Transverse colon (tissue), 4 donors: ENCODE results near the gene IAH1. TPM values are rescaled to one million over a fixed set of nuclear protein-coding genes. Genes with fewer than 3 reads are reported as not detected.

ENCODE experiments used
- DNase-seq: peaks from one replicate; pipeline ENCODE4 v3.0.0-alpha.2; 2019
- H3K27ac ChIP-seq, 4 donors: fragments of 200-600 bp; sonication (generic); 2 replicates each; pipeline ENCODE4 v1.5.1; 2016 to 2018; ENCODE audit warnings: inconsistent platforms in 4 of 4
- H3K27me3 ChIP-seq: fragments of 200-600 bp; sonication (generic); 2 replicates; pipeline ENCODE4 v1.5.1; 2017; ENCODE audit warnings: inconsistent platforms
- H3K36me3 ChIP-seq, 4 donors: fragments of 200-600 bp; sonication (generic); 2 replicates each; pipeline ENCODE4 v1.5.1; 2017 to 2019; ENCODE audit warnings: inconsistent platforms in 4 of 4
- H3K4me1 ChIP-seq, 4 donors: fragments of 200-600 bp; sonication (generic); 2 replicates each; pipeline ENCODE4 v1.5.1; 2017 to 2020; ENCODE audit warnings: inconsistent platforms in 4 of 4
- H3K4me3 ChIP-seq, 4 donors: fragments of 200-600 bp; sonication (generic); 1 replicate in 1 of 4; 2 replicates in 3 of 4; pipeline versions ENCODE4 v1.5.1 to v1.6.1; 2017 to 2019; ENCODE audit warnings: inconsistent platforms in 4 of 4
- H3K9me3 ChIP-seq, 2 donors: fragments of 200-600 bp; sonication (generic); 2 replicates each; pipeline ENCODE4 v1.5.1; 2017 to 2019; ENCODE audit warnings: inconsistent platforms in 2 of 2
- EP300 ChIP-seq: sonication (generic); formaldehyde crosslinking; IDR thresholded peaks from one replicate; pipeline ENCODE4 v1.6.1; 2017; ENCODE audit warnings: antibody characterized with exemption, low read depth
- POLR2A ChIP-seq: fragments of 450-650 bp; IDR thresholded peaks from one replicate; pipeline ENCODE4 v1.6.1; 2016; ENCODE audit warnings: antibody characterized with exemption, mild to moderate bottlenecking, moderate library complexity
- POLR2AphosphoS5 ChIP-seq, 3 donors: sonication (generic); formaldehyde crosslinking; IDR thresholded peaks; one replicate each; pipeline ENCODE4 v1.6.1; 2016; ENCODE audit warnings: antibody characterized with exemption in 3 of 3
- WGBS, 2 donors: methylation state at CpG; one replicate each; pipeline ENCODE4 v1.1.5; 2018; ENCODE audit warnings: low coverage in 1 of 2; 5-methylcytosine and 5-hydroxymethylcytosine counted together
- in situ Hi-C, 4 donors: fragments of 200-750 bp; cut with MboI; loops; one replicate each; pipeline versions ENCODE4 v1.15.0 to v1.15.1; 2017; ENCODE audit warnings: low sequenced_read_pairs in 3 of 4, low pct_ligation_motif_present in 1 of 4, low pct_unique_long_range_greater_than_20kb in 1 of 4
- intact Hi-C: fragments of 100-400 bp; cut with DNase I; formaldehyde crosslinking; loops from one replicate; pipeline ENCODE4 v1.15.1; 2023; ENCODE audit warnings: low total_unique reads
- total RNA-seq, 4 donors: library from RNA; depleted of rRNA; stranded (reverse); fragments of >200 nt; gene quantifications; one replicate each; pipeline ENCODE4 v1.1.0, GENCODE V29; 2016
- TF ChIP-seq, protein P1 (sequence below), 5 experiments: fragments of 200-600 bp in 3 of 5; fragments of 450-650 bp in 2 of 5; sonication (generic) in 3 of 5; IDR thresholded peaks; 1 replicate in 2 of 5; 2 replicates in 3 of 5; pipeline ENCODE4 v1.5.1; 2016 to 2017; ENCODE audit warnings: antibody characterized with exemption in 5 of 5, inconsistent platforms in 3 of 5, mild to moderate bottlenecking in 2 of 5, moderate library complexity in 1 of 5

IAH1 gene
- total RNA-seq, 4 donors from 2014 or later, result 19.1 to 50.1 (median 40.1) TPM

DNA sequence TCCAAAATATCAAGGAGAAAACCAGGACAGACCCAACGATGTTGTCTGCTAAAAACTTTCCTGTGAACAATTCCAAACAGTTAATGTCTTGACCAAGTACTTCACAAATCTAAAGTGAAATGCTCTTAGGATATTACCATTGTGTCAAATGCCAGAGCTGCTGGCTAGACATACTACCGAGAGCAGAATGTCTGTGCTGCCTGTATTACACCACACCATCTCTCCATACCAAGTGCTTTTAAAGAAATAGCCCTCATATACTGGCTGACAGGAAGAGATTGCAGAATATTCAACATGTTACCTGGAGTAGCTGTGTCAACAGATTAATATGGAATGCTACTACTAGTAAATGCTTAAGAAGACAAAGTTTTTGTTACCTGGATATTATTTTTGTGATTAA lies 18.6 kb downstream of the IAH1 start:
- TF ChIP-seq, protein P1, sequence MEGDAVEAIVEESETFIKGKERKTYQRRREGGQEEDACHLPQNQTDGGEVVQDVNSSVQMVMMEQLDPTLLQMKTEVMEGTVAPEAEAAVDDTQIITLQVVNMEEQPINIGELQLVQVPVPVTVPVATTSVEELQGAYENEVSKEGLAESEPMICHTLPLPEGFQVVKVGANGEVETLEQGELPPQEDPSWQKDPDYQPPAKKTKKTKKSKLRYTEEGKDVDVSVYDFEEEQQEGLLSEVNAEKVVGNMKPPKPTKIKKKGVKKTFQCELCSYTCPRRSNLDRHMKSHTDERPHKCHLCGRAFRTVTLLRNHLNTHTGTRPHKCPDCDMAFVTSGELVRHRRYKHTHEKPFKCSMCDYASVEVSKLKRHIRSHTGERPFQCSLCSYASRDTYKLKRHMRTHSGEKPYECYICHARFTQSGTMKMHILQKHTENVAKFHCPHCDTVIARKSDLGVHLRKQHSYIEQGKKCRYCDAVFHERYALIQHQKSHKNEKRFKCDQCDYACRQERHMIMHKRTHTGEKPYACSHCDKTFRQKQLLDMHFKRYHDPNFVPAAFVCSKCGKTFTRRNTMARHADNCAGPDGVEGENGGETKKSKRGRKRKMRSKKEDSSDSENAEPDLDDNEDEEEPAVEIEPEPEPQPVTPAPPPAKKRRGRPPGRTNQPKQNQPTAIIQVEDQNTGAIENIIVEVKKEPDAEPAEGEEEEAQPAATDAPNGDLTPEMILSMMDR (IDR thresholded peaks at IDR 0.05), result no peak
- TF ChIP-seq POLR2AphosphoS5 (IDR thresholded peaks at IDR 0.05) (no peak), POLR2A (no peak), EP300 (no peak)
- no peaks in the 10 kb centered on the region for H3K9me3 ChIP-seq
- WGBS, 2 donors, result 38 to 75% methylated on average over 1 to 2 of the region's 2 CpGs
- H3K27ac ChIP-seq, result no peak overlapping the region
- no peaks in the 10 kb centered on the region for H3K27me3 ChIP-seq
- in situ Hi-C loops (no loop called here), intact Hi-C loops (no loop called here)
- no peak for DNase-seq
- no peak overlapping the region for H3K4me3 ChIP-seq
- H3K36me3 ChIP-seq, result peaks cover 0 to 73% (median 37%) of the 10 kb centered on the region in 4 donors
- no peaks in the 10 kb centered on the region for H3K4me1 ChIP-seq

DNA sequence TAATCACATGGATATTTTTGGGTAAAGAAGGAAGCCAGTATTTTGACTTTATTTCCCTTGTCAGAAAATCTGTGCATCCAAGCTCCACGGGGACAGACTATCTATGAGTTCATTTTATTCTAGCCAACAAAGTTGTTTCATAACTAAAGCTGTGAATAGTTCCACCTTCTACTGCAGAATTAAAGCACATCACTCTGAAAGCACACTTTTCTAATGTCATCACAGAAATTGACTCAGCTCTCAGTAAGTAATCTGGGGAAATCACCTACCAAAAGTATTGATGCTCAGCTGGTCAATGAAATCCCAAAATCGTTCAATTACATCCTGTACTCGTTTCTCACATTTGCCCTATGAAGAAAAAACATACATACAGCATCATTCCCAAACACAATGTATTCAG lies 19.1 kb downstream of the IAH1 start:
- Histone ChIP-seq H3K36me3 (peaks cover 0 to 73% (median 34%) of the 10 kb centered on the region in 4 donors), H3K4me3 (no peak overlapping the region), H3K4me1 (no peaks in the 10 kb centered on the region), H3K27ac (no peak overlapping the region), H3K9me3 (no peaks in the 10 kb centered on the region), H3K27me3 (no peaks in the 10 kb centered on the region)
- WGBS, 2 donors, result 67 to 77% methylated on average over 3 of the region's 3 CpGs
- intact Hi-C loops, result no loop called here
- no peak for DNase-seq
- in situ Hi-C loops, result no loop called here
- TF ChIP-seq EP300 (no peak), POLR2AphosphoS5 (IDR thresholded peaks at IDR 0.05) (no peak), POLR2A (no peak)
- TF ChIP-seq, protein P1 (IDR thresholded peaks at IDR 0.05), result no peak

DNA sequence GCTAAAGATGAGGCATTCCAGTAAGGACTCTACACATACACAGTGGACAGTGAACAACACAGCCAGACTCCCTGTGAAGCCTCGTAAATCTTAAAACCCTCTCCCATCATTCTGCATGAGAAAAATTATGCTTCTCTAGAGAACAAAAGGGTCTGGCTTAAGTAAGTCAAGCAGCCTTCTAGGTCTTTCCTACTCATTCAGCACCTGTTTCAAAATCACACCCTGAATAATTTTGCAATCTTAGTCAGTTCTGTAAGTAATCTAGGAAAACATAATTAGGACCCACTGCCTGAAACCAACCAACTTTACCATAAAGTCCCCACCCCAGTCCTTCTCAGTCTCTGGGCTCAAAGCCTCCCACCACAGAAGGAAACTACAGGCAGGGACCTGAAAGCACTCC lies 19.7 kb downstream of the IAH1 start:
- no peak overlapping the region for H3K4me3 ChIP-seq
- peaks cover 0 to 68% (median 32%) of the 10 kb centered on the region in 4 donors for H3K36me3 ChIP-seq
- H3K9me3 ChIP-seq, result no peaks in the 10 kb centered on the region
- H3K27ac ChIP-seq, result no peak overlapping the region
- no peak for DNase-seq
- TF ChIP-seq POLR2A (no peak), POLR2AphosphoS5 (IDR thresholded peaks at IDR 0.05) (no peak), EP300 (no peak)
- TF ChIP-seq, protein P1 (IDR thresholded peaks at IDR 0.05), result no peak
- WGBS, 2 donors, result 83 to 89% methylated on average over 1 of the region's 1 CpG
- intact Hi-C loops, result no loop called here
- no peaks in the 10 kb centered on the region for H3K4me1 ChIP-seq
- H3K27me3 ChIP-seq, result no peaks in the 10 kb centered on the region
- in situ Hi-C loops, result no loop called here

DNA sequence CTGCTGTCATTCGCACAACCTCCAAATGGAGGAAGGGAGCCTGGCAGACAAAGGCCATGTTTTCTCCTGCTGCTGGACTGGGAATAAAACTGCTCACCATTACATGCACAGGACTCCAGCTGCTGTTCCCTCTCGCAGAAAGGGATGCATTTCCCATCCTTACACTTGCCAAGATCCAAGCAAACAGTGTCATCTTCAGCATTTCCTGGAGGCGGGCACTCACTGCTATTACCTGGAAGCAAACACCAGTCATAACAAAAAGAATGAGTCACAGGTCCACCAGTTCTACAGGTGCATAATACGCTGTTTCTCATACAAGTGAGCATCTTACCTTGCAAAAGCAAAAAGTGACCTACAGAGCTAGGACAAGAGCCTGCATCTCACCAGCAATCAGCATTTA lies 22.7 kb downstream of the IAH1 start:
- 85% methylated on average over 4 of the region's 4 CpGs; no CpG with 5 or more reads in 1 of the 2 donors for WGBS, 2 donors
- in situ Hi-C loops (no loop called here), intact Hi-C loops (no loop called here)
- H3K4me1 ChIP-seq, result no peaks in the 10 kb centered on the region
- no peaks in the 10 kb centered on the region for H3K27me3 ChIP-seq
- DNase-seq, result no peak
- no peaks in the 10 kb centered on the region for H3K9me3 ChIP-seq
- H3K36me3 ChIP-seq, result peaks cover 0 to 49% (median 16%) of the 10 kb centered on the region in 4 donors
- H3K4me3 ChIP-seq, result no peak overlapping the region
- TF ChIP-seq, protein P1 (IDR thresholded peaks at IDR 0.05), result no peak
- TF ChIP-seq POLR2A (no peak), POLR2AphosphoS5 (IDR thresholded peaks at IDR 0.05) (no peak), EP300 (no peak)
- no peak overlapping the region for H3K27ac ChIP-seq
